ENCODE results near the gene ZNF32. TPM values are rescaled to one million over a fixed set of nuclear protein-coding genes. Genes with fewer than 3 reads are reported as not detected.
A peak's percentile ranks its signal among the peaks of the same experiment; 100 is the strongest.

The ZNF32 gene
- total RNA-seq, 1 experiment from 2014 or later: 14.6 TPM

DNA sequence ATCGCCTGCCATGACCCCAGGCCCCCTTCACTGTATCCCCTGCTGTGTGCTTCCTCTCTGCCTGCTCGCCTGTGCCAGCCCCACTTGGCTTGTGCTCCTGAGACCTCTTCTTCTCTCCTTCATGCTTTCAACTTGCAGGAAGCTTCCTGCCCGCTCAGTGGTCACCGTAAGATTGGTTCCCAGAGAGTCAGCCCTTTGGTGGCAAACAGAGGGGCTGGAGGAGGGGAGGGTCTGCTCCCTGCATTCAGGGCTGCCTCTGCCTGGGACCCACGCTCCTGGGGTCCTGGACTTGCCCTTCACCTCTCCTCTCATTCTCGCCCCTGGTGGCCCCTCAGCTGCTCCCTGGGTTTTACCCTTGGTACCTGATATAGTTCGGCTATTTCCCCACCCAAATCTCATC lies 45.8 kb upstream of the ZNF32 start:
- H2AFZ ChIP-seq (ENCODE audit: low read length): no peak overlapping the region
- WGBS (ENCODE audit: extremely low coverage, insufficient read length, low lambda C conversion rate): no CpG with 5 or more reads among the region's 7 CpGs

More for the DNA sequence above, 45.8 kb upstream of the ZNF32 start:
- Histone ChIP-seq H3K4me2 (ENCODE audit: insufficient read depth, insufficient read length, low read length) (no peak overlapping the region), H3K27me3 (ENCODE audit: insufficient read depth, low read length) (peaks cover 7% of the 10 kb centered on the region; the same call in 1 of the 2 replicates), H3K4me1 (ENCODE audit: insufficient read depth, low read length) (no peaks in the 10 kb centered on the region), H3K27ac (ENCODE audit: insufficient read length, low read depth, low read length) (no peak overlapping the region), H2BK12ac (ENCODE audit: insufficient read length, low read depth, low read length) (no peak overlapping the region), H2BK120ac (ENCODE audit: low read depth, low read length, poor library complexity, severe bottlenecking) (no peak overlapping the region), H4K5ac (ENCODE audit: insufficient read length, low read depth, low read length) (no peak overlapping the region), H3K18ac (ENCODE audit: insufficient read length, low read depth, low read length) (no peak overlapping the region), H3T11ph (ENCODE audit: low read length) (no peak overlapping the region), H3K23me2 (ENCODE audit: insufficient read length, low read depth, low read length, poor library complexity, severe bottlenecking) (peaks cover 5% of the 10 kb centered on the region), H3K4ac (ENCODE audit: low read depth, low read length) (no peak overlapping the region), H3K9ac (ENCODE audit: extremely low read depth, insufficient read length, low read length) (no peak overlapping the region), H3K56ac (ENCODE audit: insufficient read length, low read depth, low read length) (no peak overlapping the region), H2AK5ac (ENCODE audit: insufficient read length, low read length) (no peak overlapping the region), H3K79me2 (ENCODE audit: insufficient read depth, low read length) (no peaks in the 10 kb centered on the region), H3K79me1 (ENCODE audit: insufficient read depth, low read depth, low read length, poor library complexity, severe bottlenecking) (no peaks in the 10 kb centered on the region), H2BK5ac (ENCODE audit: insufficient read length, low read length) (no peak overlapping the region), H2BK15ac (ENCODE audit: low read depth, low read length) (no peak overlapping the region), H4K20me1 (ENCODE audit: control insufficient read depth, insufficient read depth, insufficient read length) (no peaks in the 10 kb centered on the region), H4K91ac (ENCODE audit: insufficient read length, low read depth, low read length) (no peak overlapping the region), H4K8ac (replicated peaks; ENCODE audit: insufficient read length, low read depth, low read length) (no peak overlapping the region), H2BK20ac (ENCODE audit: low read depth, low read length, poor library complexity, severe bottlenecking) (no peak overlapping the region), H3K9me3 (ENCODE audit: control insufficient read depth, low read depth, low read length) (no peaks in the 10 kb centered on the region), H3K14ac (ENCODE audit: insufficient read depth, low read length) (peak overlapping the region; percentile 42; the same call in 1 of the 2 replicates), H3K23ac (ENCODE audit: insufficient read length, low read depth, low read length) (no peak overlapping the region)
- Mint-ChIP-seq H3K27me3 (ENCODE audit: low read depth) (peaks cover 45% of the 10 kb centered on the region), H3K27ac (no peak overlapping the region), H3K4me3 (no peak overlapping the region), H3K36me3 (ENCODE audit: insufficient read depth in 1 of 3, low read depth in 3 of 3) (no peaks in the 10 kb centered on the region), H3K9me3 (no peaks in the 10 kb centered on the region), H3K4me1 (peaks cover 0 to 2% of the 10 kb centered on the region in 2 experiments; a peak in 1 of 4 replicates)
- TF ChIP-seq, protein P1, sequence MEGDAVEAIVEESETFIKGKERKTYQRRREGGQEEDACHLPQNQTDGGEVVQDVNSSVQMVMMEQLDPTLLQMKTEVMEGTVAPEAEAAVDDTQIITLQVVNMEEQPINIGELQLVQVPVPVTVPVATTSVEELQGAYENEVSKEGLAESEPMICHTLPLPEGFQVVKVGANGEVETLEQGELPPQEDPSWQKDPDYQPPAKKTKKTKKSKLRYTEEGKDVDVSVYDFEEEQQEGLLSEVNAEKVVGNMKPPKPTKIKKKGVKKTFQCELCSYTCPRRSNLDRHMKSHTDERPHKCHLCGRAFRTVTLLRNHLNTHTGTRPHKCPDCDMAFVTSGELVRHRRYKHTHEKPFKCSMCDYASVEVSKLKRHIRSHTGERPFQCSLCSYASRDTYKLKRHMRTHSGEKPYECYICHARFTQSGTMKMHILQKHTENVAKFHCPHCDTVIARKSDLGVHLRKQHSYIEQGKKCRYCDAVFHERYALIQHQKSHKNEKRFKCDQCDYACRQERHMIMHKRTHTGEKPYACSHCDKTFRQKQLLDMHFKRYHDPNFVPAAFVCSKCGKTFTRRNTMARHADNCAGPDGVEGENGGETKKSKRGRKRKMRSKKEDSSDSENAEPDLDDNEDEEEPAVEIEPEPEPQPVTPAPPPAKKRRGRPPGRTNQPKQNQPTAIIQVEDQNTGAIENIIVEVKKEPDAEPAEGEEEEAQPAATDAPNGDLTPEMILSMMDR (conservative IDR thresholded peaks at IDR 0.05): no peak
- DNase-seq: no peak

All from H9 (cell line).